Lower leg skin (tissue), 3 donors: ENCODE data around the gene MGAT3.

Experiments
- CTCF ChIP-seq, 3 donors: fragments of 450-650 bp; IDR thresholded peaks; one replicate each; pipeline ENCODE4 v1.5.1; 2016; ENCODE audit warnings: antibody characterized with exemption in 3 of 3, mild to moderate bottlenecking in 3 of 3, moderate library complexity in 2 of 3
- POLR2A ChIP-seq, 2 donors: fragments of 450-650 bp; IDR thresholded peaks; one replicate each; pipeline ENCODE4 v1.6.1; 2016 to 2017; ENCODE audit warnings: antibody characterized with exemption in 2 of 2, mild to moderate bottlenecking in 1 of 2, moderate library complexity in 1 of 2

DNA sequence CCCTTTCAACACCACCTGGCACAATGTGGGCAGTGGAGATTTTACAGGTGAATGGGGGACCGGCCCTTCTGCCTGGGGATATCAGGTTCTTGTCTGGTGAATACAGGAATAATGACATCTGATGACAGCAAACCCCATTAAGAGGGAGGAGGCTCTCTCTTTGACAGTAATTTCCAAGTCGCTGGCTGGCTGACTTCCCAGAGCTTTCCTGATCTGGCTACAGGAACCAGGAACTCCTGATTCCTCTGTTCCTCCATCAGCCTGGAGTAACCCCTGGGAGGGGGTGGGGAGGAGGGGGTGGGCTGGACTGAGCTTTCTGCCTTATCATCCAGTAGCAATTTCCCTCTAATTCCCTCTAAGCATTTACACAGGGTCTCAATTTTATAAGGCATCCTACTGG, 41.6 kb downstream of the MGAT3 start:
- no peak for TF ChIP-seq CTCF (IDR thresholded peaks at IDR 0.05)
- no peak for TF ChIP-seq POLR2A (IDR thresholded peaks at IDR 0.05)
